Stimulated activated CD8-positive, alpha-beta memory T cell treated with anti-CD3 and anti-CD28 coated beads, Interleukin-2, amount 100 ng/mL, for 1 hour (primary cell): ENCODE results near the gene STIM1.

Source experiments
- DNase-seq, 2 donors: peaks; one replicate each; pipeline ENCODE4 v3.0.0-alpha.2; 2020; ENCODE audit warnings: low read depth in 2 of 2

The STIM1 gene

DNA sequence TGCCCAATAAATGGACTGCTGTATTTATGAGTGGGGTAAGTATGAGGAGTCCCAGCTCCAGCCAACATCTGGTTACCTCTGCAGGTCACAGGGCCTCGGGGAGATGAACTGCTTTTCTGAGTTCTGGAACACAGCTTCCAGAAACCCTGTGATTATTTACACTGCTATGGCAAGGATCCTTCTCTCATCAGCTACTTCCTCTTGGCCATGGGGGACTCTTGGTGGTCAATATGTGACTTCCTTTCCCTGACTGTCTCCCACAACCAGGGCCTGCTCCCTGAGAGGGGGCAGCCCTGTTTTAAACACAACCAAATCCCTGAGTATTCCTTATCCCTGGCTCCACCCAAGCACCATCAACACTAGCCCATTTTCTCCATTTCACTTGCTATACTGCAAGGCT, 24.7 kb upstream of the STIM1 start:
- no peak for DNase-seq

DNA sequence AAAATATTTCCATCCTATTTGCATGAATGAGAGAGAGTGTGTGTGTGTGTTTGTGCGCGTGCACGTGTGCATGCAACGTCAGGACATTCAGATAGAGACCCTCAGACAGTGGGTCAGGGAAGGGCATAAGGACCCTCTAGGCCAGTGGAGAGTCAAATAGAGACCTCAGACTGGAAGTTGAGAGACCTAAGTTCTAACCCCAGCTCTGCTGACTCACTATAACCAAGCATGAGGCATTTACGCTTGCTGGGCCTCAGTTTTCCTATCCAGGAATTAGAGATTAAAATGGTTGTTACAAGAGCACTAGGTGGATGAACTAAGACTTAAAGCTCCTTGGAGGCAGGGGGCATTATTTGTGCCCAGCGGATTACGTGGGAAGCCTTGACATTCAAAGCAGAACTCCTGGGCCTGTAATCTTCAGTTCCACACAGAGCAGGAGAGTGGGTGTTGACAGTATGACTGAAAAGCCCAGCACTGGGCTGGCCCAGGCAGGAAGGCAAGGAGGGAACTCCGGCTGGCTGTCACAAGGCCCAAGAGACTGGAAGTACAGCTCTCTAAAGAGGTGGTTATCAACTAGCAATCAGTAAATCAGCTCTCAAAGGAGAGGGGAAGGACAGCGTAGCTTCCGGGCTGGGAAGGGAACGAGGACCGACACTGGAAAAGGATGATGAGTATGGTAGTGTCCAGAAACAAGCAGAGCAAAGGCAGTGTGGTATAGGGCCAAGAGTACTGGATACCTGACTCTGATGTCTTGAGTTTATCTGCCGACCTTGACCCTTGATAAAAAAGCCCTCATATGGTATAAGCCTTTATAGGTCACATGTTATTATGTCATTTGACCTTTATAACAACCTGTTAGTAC, 23.9 kb upstream of the STIM1 start:
- DNase-seq = no peak

DNA sequence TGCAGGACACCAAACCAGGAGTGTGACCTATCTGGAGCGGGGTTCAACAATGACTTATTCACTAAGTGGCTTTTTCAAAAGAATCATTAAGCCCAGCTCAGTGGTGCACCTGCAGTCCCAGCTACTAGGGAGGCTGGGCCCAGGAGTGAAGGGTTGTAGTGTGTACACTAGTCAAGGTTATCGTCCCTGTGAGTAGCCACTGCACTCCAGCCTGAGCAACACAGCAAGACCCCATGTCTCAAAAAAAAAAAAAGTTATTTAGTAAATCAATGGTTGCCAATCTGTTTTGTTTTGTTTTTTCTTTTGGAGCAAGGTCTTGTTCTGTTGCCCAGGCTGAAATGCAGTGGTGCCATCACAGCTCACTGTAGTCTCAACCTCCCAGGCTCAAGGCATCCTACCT, 22.6 kb upstream of the STIM1 start:
- no peak for DNase-seq

DNA sequence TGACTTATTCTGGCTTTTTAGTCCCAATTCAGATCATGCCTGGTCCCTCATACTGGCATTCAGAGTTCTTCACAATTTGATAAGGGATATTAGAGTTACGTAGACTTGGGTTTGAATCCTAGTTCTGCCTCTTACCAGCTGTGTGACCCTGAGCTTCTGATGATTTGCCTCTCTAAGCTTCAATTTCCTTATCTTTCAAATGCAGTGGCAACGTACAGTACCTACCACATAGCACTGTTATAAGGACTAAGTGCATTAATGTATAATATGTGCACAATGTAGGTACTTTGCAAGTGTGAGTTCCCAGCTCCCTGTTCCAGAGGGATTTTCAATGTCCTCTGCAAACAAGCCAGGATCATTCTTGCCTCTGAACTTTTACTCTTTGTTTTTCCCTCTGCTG, 22.0 kb upstream of the STIM1 start:
- DNase-seq = no peak

DNA sequence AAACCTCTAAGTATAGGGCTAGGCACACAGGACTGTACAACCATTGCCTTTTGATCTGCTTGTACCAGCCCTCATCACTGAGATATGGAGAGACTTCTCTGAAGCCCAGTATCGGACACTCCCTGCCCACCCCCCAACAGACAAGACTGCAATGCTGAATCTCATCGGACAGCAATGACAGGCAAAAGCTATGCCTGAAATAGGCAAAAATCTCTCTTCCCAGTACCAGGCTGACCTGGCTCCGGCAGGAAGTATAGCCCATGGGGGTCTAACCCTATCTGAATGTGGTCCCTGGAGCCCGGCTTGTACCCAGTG, 21.2 kb upstream of the STIM1 start:
- DNase-seq = no peak

DNA sequence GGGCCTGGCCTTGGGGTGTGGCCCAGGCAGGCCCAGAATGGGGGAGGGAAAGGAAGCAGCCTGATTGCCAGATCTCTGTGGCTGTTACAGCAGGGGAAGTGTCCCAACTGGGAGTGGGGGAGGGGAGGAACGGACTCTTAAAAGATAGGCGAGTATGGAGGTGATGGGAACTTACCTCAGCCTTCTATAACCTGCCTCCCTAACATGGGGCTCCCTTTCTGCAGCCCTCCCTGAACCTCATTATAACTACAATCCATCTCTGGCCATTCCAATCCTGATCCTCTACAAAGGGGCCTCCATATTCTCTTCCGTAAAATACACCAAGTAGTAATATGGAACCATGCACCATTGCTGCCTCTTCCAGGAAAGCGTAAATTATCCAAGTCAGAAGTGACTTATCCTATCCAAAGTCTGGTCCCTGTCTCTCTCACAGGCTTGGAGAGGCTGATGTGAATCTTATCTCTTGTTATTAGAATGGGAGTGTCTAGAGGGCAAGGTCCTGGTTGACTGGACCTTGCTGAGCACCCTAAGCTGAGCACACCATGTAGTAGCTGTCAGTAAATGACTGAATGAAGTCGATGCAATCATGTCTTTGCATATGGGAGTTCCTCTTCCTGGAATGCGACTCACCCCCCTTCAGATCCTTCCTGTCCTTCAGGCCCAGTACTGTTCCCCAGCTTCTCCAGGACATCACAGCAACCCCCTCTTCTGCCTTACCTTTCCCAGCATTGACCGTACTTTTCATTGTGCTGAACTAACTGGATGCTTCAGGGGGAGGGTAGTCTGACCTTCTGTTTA, 20.6 kb upstream of the STIM1 start:
- no peak for DNase-seq

DNA sequence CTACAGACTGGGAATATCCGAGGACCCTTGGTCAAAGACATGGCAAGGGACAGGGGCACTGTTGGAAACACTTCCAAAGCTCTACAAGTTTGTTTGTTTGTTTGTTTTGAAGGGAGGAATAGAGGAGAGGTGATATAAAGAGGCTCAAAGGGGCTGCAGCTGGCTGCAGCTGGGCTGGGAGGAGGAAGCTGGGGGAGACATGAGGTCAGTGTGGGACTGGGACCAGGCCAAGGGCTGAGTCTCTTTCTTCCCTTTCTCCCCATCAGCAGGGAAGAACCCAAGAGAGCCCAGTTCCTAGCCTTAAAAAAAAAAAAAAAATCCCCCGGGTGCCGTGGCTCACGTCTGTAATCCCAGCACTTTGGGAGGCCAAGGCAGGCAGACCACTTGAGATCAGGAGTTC, 19.7 kb upstream of the STIM1 start:
- DNase-seq = no peak

DNA sequence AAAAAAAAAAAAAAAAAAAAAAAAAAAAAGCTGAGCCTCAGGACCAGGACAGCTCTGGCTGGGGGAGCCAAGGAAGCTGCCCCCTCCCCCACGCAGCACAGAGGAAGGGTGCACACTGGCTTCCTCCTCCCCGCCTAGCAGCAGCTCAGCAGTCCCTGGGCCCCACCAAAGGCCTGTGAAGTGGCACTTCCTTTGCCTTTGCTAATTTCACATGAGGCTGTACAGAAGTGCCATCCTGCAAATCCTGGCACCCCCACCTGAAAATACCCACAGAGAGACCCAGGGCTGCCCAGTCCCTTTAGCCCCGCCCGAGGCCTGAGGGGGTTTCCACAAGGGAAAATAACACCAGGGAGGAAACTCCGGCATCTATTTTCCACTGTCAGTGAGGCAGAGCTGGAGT, 18.6 kb upstream of the STIM1 start:
- DNase-seq = peak in 1 of 2 donors; percentile 30

DNA sequence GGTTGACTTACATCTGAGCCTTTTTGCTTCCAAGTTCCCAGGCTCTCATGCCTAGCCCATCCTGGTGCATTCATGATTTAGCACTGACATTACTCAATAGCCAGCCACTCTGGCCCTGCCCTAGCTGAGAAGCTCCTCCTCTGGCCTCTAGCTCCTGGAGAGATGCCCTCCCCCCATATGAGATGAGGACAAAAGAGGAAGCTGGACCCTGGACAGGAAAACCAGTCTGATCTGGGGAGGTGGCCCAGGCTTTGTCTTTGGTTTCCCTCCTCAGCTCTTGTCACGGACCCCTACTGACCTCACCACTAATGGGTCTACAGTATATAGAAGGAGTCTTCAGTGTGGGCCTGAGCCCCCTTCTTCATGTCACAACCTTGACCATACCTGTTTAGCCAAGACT, 17.7 kb upstream of the STIM1 start:
- DNase-seq = no peak

DNA sequence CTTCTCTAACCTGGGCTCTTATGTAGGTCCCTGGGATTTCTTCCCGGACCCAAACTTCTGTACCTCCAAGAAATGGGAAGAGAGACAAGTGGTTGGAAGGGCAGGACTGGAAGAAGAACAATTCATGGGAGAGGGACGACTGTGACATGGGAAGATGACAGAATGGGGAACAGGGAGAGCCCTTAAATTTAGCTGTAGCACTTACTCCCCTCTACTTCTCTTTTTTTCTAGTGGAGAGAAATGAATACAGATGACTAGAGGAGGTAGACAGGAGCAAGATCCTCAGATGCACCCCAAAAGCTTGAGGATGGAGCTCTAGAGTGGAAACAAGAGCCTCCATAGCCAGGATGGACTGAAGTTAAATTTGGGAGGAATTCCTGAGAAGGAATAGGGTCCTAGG, 17.0 kb upstream of the STIM1 start:
- no peak for DNase-seq

DNA sequence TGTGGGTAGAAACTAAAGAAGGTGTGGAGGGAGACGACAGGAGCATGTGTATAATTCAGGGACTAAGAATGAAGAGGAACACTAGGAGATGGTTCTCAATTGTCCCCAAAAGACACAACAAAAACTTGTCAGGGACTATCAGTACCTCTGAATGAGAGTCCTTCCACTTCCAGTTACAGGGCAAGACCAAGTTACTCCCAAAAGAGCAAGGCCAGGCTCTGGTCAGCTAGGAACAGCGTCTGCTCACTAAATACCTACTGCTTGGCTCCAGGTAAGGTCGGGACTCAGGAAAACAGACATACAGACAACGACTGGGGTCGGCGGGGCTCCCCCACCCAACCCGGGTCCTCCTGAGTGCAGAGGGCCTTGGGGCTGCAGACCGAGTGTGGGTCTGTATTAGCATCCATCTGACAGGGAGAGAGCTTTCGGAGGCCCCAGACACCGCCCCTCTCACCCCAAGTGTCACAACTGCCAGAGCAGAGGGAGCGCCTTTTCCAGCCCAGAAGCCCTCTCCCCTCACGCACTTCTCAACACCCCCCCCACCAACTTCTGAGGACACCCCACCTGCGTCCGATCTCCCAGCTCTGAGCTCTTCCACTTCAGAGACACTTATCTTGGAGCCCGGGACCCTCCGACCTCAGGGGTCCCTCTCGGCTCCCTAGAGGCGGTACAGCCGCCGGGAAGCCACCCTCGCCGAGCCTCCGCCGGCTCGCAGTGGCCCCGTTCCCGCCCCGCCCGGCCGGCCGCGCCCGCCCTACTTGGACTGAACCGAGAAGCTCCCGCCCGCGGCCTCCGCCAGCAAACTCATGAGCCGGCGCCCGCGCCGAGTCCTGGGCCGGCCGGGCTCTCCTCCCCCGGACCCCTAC, 15.2 kb upstream of the STIM1 start:
- DNase-seq = no peak

DNA sequence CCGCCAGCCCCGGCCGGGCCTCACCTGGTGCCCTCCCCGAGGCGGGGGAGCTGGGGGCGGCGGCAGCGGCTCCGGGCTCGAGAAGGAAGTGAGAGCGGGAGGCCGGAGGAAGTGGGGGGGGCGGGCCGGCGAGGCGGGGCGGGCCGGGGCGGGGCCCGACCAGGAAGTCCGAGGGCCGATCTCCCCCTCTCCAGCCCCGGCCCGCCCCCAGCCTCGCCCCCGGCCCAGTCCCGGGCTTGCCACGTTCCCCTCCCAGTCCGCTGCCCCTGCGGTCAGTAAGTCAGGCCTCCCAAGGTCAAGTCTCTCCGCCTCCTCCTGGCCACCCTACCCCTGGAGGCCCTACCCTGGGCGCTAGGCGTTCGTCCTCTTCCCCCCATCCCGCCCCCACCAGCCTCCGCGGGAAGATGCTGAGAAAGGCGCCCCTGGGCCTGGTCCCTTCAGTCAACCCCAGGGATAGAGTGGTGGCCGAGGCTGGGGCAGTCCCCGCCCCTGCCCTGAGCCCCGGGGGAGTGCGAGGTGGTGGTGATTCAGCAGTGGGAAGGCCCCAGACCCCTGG, 14.5 kb upstream of the STIM1 start, which contains the start of gene RHOG:
Gene RHOG, minus strand, starts transcription at position 90 of the 556 bp plus-strand sequence. CDS start 12,821 bp downstream, outside the sequence.
- peak; percentile 35 to 57 for DNase-seq

DNA sequence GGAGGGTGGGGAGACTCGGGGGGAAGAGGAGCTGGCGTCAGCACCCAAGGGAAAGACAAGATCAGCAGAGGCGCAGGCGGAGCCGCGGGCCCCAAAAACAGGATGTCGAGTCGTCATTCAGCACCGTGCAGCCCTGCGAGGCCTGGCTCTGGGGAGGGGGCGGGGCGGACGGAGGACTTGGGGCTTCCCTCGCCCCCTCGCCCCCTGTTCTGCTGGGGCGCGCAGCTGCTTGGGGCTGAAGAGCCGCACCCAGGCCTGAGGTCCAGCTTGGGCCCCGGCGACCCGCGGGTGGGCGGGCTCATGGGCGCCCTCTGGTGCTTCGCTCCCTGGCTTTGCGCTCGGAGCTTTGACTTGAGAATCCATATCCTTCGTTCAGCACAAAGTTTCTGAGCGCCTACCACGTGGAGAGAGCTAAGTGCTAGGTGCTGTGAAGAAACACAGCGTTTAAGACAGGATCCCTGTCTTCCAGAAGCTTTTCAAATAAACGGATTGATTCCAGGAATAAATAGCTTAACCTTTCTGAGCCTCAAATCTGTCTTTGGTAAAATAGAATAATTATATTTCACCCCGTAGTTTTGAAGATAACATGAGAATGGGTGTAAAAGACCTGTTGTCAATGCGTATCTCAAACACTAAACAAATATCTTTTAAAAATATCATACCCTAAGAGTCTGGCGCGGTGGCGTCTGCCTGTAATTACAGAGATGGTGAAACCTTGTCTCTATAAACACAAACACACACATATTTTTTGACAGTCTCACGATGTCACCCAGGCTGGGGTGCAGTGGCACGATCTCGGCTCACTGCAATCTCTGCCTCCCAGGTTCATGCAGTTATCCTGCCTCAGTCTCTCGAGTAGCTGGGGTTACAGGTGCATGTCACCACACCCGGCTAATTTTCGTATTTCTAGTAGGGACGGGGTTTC, 13.8 kb upstream of the STIM1 start:
- DNase-seq = peak; percentile 81 to 85

DNA sequence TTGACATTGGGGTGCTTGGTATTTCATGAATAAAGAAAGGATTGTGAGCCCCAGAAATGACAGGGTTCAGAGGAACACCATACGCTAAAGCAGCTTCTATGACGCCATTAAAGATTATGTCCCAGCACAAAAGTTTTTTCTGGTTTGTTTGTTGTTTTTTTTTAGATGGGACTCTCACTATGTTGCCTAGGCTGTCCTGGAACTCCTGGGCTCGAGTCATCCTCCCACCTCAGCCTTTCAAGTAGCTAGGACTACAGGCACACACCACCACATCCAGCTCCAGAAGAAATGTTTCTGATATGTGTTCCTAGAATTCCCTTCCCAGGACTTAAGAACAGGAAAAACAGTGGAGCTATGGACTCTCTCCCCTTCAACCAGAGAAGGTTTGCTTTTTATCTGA, 12.1 kb upstream of the STIM1 start:
- no peak for DNase-seq

DNA sequence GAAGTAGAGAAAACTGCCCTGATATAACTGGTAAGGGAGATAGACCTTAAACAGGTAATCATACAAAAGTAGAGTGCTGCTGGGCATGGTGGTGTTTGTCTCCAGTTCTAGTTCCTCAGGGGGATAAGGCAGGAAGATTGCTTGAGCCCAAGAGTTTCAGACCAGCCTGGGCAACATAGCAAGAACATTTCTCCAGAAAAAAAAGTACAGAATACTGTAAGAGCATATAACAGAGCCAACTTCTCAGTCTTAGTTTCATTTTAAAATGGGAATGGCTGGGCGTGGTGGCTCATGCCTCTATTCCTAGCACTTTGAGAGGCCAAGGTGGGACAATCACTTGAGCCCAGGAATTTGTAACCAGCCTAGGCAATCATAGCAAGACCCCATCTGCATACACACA, 10.2 kb upstream of the STIM1 start:
- no peak for DNase-seq

DNA sequence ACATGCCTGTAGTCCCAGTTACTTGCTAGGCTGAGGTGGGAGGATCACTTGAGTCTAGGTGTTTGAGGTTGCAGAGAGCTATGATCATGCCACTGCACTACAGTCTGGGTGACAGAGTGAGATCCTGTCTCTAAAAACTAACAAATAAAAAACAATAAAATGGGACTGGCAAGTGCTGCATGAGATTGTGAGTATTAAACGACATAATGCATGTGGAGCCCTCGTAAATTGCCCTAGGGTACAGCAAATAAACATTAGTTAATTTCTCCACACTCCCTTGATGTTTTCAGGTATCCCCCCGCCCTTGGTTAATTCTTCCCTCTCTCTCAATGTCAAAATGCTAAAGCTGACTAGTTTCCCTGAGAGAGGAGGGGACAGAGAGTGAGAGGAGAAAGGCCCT, 9.8 kb upstream of the STIM1 start:
- DNase-seq = no peak

DNA sequence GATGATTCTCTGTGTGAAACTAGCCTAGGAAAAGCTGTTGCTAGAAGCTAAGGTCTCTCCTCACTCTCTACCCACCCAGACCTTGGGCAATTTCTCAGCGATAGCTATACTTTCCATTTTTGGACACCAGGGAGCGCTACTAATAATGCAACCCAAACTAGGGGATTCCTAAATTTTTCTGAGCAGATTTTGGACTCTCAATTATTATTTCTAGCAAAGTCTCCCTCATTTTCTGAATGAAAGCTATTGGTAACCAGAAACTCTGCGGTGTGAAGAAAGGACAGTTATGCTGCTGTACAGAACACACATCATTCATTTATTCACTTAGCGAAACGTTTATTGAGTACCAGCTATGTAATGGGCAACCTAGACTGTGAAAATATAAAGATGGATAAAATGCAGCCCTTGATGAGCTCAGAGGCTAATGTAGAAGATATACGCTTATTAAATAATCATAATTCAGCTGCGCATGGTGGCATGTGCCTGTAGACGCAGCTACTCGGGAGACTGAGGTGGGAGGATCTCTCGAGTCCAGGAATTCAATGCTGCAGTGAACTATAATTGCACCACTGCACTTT, 6.1 kb upstream of the STIM1 start:
- no peak for DNase-seq

DNA sequence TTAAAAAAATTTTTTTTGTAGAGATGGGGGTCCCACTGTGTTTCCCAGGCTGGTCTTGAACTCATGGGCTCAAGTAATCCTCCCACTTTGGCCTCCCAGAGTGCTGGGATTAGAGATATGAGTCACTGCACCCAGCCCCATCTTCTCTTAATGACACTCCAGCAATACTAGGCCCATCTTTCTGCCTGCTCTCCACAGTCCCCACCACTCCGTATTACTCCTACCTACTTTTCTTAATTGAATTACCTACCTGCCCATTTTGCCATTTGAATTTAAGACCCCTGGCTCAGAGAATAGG, 2.0 kb upstream of the STIM1 start:
- no peak for DNase-seq

DNA sequence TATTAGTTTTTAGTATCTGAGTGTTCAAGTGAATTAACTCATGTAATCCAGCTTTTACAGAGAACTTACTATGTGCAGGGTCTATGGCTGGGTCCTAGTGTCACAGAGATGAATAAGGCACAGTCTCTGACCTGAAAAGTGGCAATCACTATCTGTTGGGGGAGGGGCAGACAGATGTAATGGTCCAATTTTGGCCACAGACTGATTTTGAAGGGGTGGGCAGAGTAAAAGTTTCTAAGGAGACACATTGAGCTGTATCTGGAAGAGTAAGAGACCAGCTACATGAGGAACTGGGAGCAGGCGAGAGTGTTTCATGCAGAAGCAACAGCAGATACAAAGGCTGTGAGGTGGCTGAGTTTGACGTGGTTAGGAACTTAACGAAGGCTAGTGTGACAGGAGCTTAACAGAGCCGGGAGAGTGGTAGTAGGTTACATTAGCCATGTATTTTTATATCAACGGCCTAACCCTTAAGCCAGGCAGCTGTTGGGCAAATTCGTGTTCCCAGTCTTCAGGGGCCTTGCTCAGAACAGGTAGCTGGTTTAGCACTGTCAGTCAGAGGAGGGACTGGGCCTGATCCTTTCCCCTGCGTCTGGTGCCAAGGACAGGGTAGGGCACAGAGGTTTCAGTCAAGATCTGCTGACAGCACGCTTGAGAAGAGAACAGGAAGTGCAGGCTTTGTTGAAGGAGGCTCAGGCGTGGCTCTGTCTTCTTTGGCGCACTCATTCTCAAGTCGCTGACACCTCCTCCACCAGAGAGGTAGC, 1.4 kb upstream of the STIM1 start:
- DNase-seq = no peak

DNA sequence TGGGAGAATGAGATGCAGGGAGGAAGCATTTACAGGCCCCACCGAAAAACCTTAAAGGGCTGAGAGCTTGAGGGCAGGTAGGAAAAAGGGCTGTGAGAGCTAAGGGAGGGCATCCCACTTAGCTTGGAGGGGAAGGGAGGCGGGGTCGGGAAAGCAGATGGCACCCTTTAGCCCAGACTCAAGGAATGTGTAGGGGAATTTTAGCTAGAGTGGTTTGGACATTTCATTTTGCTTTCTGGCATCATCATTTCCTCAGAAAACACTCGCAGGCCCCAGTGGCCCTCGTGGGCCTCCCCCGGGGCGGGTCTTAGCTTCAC, 846 bp upstream of the STIM1 start:
- DNase-seq = no peak
